ENCODE measurements around the gene VASH2. TPM values are rescaled to one million over a fixed set of nuclear protein-coding genes. Genes with fewer than 3 reads are reported as not detected.
A peak's percentile ranks its signal among the peaks of the same experiment; 100 is the strongest.

The VASH2 gene
- total RNA-seq, 4 donors from 2014 or later, result 0.24 to 2.0 (median 1.1) TPM

DNA sequence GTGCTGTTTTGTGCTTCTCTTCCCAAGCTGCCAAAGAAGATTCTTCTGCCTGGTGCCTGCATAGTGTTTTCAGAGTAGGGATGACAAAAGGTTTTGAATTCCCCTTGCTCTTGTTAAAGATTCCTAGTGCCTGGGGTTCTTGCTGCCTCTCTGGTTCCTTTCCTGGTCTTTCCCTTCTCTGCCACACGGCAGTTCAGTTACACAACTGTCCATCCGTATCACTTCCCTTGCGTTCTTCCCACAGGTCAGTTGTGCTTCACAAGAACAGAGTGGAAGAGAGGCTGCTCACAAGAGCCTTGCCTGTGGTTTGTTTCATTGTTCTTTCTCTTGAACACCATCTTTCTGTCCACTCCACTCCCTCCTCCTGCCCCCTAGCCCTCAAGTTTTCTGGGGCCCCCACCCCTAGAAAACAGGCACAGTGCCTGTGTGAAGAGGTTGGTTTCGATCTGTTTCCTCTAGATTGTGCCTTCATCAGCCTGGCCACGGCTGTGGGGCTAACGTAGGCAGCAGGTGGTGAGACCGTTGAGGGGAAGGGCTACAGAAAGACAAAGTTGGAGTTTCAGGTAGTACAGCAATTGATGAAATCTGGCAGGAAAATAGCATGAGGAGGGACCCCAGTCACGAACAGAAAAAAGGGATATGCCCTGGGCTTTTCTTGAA, 5.8 kb downstream of the VASH2 start:
- DNase-seq, result no peak

GRCh38 chr1:212957546-212957945, 7.2 kb downstream of the VASH2 start:
- no peaks in the 10 kb centered on the region for H3K9me3 ChIP-seq
- H3K36me3 ChIP-seq, result no peaks in the 10 kb centered on the region
- 33 to 54% methylated on average over 6 of the region's 6 CpGs for WGBS, 2 donors
- intact Hi-C loops (cut with DNase I), result no loop called here
- peak; percentile 65 to 66 for DNase-seq
- no peaks in the 10 kb centered on the region for H3K27me3 ChIP-seq
- H3K4me3 ChIP-seq (replicated peaks in 1 of 3), result no peak overlapping the region
- TF ChIP-seq CTCF (IDR thresholded peaks at IDR 0.05), result no peak
- no peak for TF ChIP-seq POLR2A (IDR thresholded peaks at IDR 0.05)
- no peak overlapping the region for H3K27ac ChIP-seq
- no peaks in the 10 kb centered on the region for H3K4me1 ChIP-seq

More for the DNA sequence above, 5.8 kb downstream of the VASH2 start:
- Histone ChIP-seq H3K36me3 (no peaks in the 10 kb centered on the region), H3K9me3 (no peaks in the 10 kb centered on the region), H3K4me3 (replicated peaks in 1 of 3) (no peak overlapping the region), H3K27ac (no peak overlapping the region), H3K4me1 (peaks cover under 1 to 1% of the 10 kb centered on the region in 2 donors), H3K27me3 (no peaks in the 10 kb centered on the region)
- TF ChIP-seq CTCF (IDR thresholded peaks at IDR 0.05) (no peak), POLR2A (IDR thresholded peaks at IDR 0.05) (no peak)
- intact Hi-C loops (cut with DNase I), result no loop called here
- WGBS, 2 donors, result 85 to 90% methylated on average over 8 of the region's 8 CpGs

DNA sequence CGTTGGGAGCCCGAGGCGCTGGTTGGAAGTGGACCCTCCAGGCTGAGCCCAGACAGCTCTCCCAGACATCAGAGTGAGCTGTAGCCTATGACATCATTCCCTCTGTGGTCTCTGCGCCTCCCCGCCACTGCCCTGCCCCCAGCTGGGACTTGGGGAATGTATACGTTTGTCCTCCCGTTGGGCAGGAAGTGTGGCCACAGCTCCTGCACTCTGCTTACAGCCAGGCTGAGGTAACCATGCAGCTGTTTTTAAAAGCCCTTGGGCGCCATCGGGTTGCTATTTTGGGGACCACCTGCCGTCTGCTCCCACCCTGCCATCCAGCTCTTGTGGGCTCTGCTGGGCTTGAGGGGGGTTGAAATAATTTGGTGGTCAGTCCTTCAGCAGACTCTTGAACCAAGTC, 7.8 kb downstream of the VASH2 start:
- intact Hi-C loops (cut with DNase I), result no loop called here
- Histone ChIP-seq H3K4me3 (replicated peaks in 1 of 3) (no peak overlapping the region), H3K27ac (no peak overlapping the region), H3K36me3 (no peaks in the 10 kb centered on the region), H3K9me3 (no peaks in the 10 kb centered on the region), H3K4me1 (no peaks in the 10 kb centered on the region), H3K27me3 (no peaks in the 10 kb centered on the region)
- TF ChIP-seq POLR2A (IDR thresholded peaks at IDR 0.05), result no peak
- TF ChIP-seq CTCF (IDR thresholded peaks at IDR 0.05), result no peak
- no peak for DNase-seq
- 80 to 83% methylated on average over 6 to 10 of the region's 10 CpGs for WGBS, 2 donors

GRCh38 chr1:212959266-212960220, 9.2 kb downstream of the VASH2 start:
- no peaks in the 10 kb centered on the region for H3K36me3 ChIP-seq
- DNase-seq, result no peak
- no peaks in the 10 kb centered on the region for H3K27me3 ChIP-seq
- H3K9me3 ChIP-seq, result no peaks in the 10 kb centered on the region
- H3K4me3 ChIP-seq (replicated peaks in 1 of 3), result no peak overlapping the region
- no peak for TF ChIP-seq CTCF (IDR thresholded peaks at IDR 0.05)
- TF ChIP-seq POLR2A (IDR thresholded peaks at IDR 0.05), result no peak
- H3K4me1 ChIP-seq, result no peaks in the 10 kb centered on the region
- intact Hi-C loops (cut with DNase I), result no loop called here
- H3K27ac ChIP-seq, result no peak overlapping the region
- WGBS, 2 donors, result 77 to 79% methylated on average over 16 to 17 of the region's 18 CpGs

DNA sequence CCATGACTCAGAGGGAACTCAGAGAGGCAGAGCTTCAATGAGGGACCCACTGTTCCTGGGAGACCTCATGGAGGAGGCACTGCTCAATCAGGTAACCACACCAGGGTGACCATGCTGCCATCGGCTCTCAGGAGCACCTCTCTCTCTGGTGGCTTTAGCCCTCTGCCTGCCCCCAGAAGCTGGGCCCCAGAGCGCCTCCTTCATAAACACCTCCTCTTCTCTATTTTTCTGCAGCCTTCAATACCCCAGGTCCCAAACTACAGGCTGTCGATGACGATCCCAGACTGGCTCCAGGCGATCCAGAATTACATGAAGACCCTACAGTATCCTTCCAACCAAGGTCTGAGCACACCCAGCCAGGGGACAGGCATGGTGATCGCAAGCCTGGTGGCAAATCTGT, 10.6 kb downstream of the VASH2 start:
- 94 to 97% methylated on average over 6 of the region's 6 CpGs for WGBS, 2 donors
- H3K4me3 ChIP-seq (replicated peaks in 1 of 3), result no peak overlapping the region
- no peaks in the 10 kb centered on the region for H3K27me3 ChIP-seq
- no peak overlapping the region for H3K27ac ChIP-seq
- H3K9me3 ChIP-seq, result no peaks in the 10 kb centered on the region
- TF ChIP-seq CTCF (IDR thresholded peaks at IDR 0.05) (no peak), POLR2A (IDR thresholded peaks at IDR 0.05) (no peak)
- no peaks in the 10 kb centered on the region for H3K4me1 ChIP-seq
- no peak for DNase-seq
- no peaks in the 10 kb centered on the region for H3K36me3 ChIP-seq
- intact Hi-C loops (cut with DNase I), result no loop called here

Measured in thyroid gland (tissue), 4 donors.